ENCODE results near the gene NXPH1.

Gene NXPH1

GRCh38 chr7:8511855-8512254, 78.4 kb downstream of the NXPH1 start:
- DNase-seq: peak; percentile 45

- no peak for DNase-seq
These were observed 81.5 kb downstream of the NXPH1 start for GRCh38 chr7:8514781-8515519.

- DNase-seq: no peak
These were observed 82.3 kb downstream of the NXPH1 start for GRCh38 chr7:8515640-8516185.

DNA sequence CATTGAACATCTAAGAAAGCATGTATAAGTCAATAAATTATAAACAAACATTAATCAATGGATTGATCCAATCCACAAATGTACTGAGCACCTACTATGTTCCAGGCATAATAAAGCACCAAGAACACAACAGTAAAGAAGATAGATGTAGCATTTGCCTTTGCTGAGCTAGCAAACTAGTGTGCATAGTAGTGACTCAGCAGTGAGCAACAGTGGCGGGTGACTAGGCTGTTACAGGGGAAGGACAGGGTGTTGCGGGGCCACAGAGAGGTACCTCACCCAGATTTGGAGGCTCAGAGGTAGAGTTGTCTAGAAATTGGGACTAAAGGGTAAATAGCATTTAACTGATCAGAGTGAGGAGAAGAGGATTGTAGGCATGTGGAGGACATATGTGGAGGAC, 83.6 kb downstream of the NXPH1 start:
- DNase-seq: no peak

DNA sequence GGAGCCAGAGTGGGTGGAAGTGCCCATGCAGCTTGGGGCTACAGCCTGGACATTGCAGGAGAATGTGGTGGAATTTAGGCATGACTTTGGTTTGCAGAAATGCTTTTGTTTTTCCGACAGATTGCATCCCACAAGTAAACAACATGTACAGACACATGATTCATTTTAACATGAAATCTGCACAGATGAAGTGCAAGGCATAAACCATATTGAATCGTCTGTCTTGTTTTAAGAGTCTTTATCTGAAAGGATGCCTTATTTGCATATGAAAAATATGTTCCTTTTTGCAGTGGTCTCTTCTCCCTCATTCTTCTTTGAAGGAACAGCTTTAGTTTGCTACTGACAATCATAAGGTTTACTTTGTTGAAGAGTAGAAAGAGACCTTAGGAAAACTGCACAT, 94.9 kb downstream of the NXPH1 start:
- no peak for DNase-seq

DNA sequence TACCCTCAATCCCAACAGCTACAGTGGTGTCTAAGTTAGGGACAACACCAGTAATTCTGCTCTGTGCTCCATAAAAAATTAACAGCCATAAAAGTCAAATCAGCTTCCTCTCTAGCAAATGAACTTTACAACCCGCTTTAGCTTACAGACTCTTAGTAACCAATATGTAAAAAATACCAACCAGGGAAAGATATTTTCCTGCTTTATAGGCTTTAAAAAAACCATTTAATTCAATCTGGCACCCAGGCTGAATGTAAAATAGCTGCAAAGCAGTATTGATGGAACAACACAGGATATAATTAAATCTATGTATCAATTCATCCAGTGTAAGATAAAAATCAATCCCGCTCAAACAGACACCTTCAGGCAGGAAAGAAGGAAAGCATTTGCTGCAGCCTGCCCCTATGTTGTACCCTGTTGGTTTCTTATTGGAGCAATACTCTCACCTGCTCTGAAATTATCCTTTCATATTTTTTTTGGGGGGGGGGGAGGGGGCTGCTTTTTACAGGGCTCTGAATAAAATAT, 98.6 kb downstream of the NXPH1 start:
- no peak for DNase-seq

DNA sequence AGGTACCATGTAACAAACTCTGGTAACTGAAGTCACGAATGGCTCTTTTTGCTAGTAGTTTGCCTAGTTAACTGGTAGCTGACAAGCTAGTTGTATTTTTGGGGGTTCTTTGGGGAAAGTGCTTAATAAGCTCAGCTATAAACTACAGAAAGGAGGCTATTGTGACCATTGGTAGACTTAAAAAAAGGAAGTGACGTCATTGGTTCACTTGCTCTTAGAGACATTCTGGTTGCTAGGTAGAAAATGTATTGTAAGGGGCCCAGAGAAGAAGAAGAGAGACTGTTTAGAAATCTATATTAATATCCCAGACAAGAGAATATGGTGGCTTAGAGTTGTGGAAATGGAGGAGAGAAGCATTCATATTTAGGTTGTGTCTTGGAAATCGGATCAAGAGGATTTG, 103.0 kb downstream of the NXPH1 start:
- no peak for DNase-seq

- no peak for DNase-seq
These were observed 115.6 kb downstream of the NXPH1 start for GRCh38 chr7:8549046-8549445.

DNA sequence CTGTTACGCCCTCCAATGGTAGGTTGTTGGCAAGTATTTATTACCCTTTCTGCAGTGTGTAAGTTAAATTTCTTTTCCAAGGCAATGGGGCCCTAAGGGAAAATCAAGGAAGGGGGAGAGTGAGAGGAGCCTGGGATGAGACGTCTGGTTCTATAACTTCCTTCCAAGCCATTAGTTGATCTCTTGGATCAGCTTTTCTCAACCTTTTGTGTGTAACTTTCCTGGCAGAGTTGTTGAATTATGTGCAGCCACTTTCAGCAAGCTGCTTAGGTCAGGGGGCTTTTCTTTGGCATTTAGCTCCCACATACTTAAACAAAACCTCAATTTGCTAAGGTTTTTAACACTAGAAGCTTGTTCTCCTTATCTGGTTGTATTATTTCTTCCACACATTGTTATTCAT, 127.1 kb downstream of the NXPH1 start:
- DNase-seq: no peak

DNA sequence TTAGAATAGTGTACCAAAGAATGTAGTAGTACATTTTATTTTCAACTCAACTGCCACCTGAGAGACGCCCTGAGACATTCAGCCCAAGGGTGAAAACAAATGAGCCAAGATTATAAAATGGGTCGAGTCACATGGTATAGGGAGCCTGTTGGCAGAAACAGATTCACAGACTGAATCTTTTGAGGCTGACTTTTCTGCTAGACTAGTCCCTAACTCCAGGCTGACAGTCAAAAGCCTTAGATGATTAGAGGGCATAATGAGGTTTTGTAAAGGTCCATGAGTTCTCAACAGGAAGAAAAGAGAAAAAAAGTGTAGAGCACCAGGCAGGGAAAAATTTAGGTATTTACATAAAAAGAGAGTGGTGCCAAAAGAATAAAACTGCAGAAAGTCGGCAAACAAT, 128.0 kb downstream of the NXPH1 start:
- no peak for DNase-seq

- DNase-seq: no peak
These were observed 130.9 kb downstream of the NXPH1 start for GRCh38 chr7:8564281-8564680.

- no peak for DNase-seq
These were observed 132.6 kb downstream of the NXPH1 start for GRCh38 chr7:8566016-8566415.

DNA sequence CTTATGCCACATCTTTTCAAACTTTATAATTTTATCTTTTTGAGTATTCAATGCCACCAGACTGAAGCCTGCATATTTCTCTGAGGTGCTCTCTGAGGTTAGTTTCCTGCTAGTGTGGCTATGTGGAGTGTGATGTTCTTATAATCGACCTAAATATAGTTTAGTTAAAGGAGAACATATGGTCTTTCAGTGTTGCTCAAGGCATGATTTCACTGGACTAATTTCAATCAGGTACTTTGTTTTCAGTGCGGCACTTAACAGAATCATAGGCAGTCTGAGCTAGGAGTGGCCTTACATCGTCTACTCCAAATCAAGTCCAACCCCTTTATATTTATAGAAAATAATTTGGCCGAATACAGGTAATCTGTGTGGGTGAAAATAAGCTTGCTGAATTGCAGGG, 134.2 kb downstream of the NXPH1 start:
- DNase-seq: no peak

- no peak for DNase-seq
These were observed 146.3 kb downstream of the NXPH1 start for GRCh38 chr7:8579661-8580194.

DNA sequence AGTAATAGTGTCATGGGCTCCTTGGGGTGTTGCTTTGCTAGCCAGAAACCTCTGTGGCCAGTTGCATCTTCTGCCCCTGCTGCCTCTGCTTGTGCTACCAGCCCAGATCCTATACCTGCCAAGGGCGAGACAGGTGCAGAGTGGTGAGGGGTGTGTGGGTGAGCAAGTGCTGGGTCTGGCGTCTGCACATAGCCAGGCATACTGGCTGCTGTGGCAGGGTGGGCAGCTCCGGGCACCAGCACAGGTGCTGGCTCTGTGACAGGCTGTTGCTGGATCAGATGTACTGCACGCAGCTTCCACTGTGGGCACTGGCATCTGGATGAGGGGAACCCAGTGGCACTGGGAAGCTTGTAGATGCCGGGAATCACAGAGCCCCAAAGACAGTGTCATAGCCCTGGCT, 148.4 kb downstream of the NXPH1 start:
- DNase-seq: no peak

DNA sequence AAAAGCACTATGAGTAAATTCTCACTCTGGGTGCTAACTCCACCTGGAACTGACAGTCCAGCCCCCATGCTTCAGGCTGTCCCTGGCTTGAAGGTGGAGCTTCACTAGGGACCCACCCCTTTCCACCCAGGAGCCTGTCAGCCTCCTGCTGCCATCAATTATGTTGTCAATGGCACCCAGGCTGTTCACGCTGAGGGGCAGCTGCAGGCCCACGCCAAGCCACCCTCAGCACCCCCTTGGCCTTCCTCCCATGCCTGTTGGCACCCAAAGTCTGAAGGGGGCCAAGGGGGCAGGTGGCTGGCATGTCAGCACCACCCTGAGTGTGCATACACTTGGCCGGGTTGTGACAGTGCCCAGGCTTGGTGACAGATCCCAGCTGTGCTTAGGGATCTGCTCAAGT, 149.3 kb downstream of the NXPH1 start:
- no peak for DNase-seq

DNA sequence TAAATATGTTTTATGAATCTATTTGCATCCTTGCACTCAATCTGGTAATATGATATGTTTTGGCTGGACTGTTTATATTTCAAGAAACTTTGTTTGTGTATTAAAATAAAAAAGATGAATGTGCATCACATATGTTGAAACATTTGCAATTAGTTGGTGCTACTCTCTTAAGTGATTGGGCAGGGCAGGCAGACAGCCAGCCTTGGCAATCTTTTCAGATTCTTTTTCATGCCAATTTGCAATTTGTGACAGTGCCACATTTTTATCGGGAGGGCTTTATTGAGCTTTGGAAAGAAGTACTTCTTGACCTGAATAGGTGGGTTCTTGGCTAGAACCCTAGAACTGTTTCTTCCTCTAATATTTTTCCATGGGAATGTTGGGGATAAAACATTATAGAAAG, 152.2 kb downstream of the NXPH1 start:
- DNase-seq: no peak

- no peak for DNase-seq
These were observed 156.8 kb downstream of the NXPH1 start for GRCh38 chr7:8590225-8590624.

DNA sequence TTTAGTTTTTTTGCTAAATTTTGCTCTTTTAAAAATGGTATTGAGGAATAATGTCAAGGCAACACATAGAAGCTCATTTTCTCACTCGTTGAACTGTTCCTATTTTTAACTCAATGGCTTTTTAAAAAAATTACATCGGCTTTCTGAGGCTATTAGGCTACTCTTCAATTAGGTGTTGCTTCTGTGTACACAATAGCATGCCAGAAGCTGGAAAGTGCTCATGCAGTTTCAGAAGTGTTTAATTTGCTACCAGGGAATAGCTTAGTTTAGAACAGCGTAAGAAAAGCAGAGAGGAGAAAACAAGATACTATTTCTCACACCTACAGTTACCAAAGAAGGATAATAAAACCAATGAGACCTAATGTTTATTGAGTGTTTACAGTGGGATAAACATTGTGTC, 157.4 kb downstream of the NXPH1 start:
- DNase-seq: no peak

DNA sequence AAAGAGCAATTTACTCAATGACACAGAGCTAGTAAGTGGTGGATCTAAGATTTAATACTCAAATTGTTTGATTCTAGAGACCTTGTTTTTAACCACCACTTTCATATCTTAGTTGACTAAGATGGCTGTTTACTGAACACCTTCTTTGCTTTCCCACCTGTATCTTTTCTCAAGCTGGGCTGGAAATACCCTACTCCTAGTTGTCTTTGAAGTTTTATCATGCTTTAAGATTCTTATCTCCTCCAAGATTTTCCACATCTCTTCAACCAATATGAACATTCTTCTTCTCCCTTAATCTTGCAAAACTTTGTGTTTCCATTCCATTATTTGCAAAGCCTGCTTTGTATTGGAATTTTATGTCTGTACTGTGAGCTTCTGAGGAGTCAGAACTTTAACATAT, 157.9 kb downstream of the NXPH1 start:
- no peak for DNase-seq

GRCh38 chr7:8592167-8592566, 158.8 kb downstream of the NXPH1 start:
- DNase-seq: no peak

DNA sequence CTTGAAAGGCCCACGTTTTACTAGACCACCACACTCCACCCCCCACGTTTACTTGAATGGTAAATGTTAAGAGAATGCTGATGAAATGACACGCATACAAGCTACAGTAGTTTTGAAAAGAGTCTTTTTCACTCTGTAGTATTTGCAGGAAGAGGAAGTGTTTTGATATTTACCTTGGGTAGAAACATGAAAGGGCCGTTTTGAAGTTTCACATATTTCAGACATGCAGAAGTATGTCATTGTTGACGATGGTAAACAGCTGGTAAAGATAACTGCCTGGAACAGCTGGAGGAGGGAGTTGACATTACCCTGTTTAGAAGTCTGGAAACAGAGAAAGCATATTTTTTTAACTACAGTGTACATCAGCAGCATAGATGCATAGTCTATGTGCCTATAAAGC, 160.7 kb downstream of the NXPH1 start:
- no peak for DNase-seq

- no peak for DNase-seq
These were observed 164.2 kb downstream of the NXPH1 start for GRCh38 chr7:8597565-8597964.

DNA sequence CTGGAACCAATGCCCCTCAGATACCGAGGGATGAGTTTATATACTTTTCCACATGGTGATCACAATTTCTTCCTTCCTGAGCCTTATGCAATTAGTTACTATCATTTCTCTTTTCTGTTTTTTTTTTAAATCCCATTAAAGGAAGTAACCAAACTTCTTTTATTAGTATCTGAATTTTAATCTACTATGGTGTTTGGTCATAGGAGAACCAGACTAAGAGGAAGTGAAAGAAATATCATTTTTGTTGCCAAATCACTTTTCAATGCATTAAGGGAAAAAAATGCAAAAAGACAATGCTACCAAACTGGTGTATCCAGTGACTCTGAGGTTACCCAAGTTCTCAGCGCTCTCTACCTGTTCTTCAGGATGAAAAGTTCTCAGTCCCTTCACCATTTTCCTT, 167.7 kb downstream of the NXPH1 start:
- no peak for DNase-seq

DNA sequence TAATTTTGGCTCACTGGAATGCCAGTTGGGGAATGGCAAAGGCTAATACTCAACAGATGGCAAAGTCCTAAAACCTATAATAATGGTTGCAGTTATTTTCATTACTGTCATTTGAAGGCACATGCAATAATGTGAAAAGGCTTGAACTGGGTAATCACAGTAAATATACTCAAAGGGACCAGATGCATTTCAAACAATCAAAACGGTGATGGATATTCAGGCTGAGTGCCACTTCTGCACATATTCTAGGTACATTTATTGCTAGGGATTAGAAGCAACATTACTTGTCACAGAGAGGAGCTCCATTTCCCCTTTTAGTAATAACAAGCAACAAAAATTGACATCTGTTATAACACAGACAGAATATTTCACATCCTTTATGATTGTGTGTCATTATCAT, 171.8 kb downstream of the NXPH1 start:
- DNase-seq: no peak

Measured in left hindlimb (tissue), 1 donor.